HCT116 (cell line): Measurements from ENCODE around the gene CACNA2D3.

Experiments used
- CTCF ChIP-seq, 3 experiments: fragments of 200-600 bp in 1 of 3; sonication (generic) in 1 of 3; IDR thresholded peaks in 2 of 3; conservative IDR thresholded peaks in 1 of 3; 2 replicates each; pipeline ENCODE4 v1.5.1; 2012 to 2017; ENCODE audit warnings: low read depth in 2 of 3, low read length in 2 of 3, antibody characterized with exemption in 1 of 3, borderline replicate concordance in 1 of 3, control low read depth in 1 of 3, mild to moderate bottlenecking in 1 of 3, mixed read lengths in 1 of 3, mixed run types in 1 of 3, moderate library complexity in 1 of 3; ENCODE audit not compliant: insufficient read depth in 1 of 3
- ELF1 ChIP-seq: IDR thresholded peaks from 2 replicates; pipeline ENCODE4 v1.6.1; 2012; ENCODE audit warnings: low read depth, borderline replicate concordance
- RAD21 ChIP-seq: IDR thresholded peaks from 2 replicates; pipeline ENCODE4 v1.6.1; 2012; ENCODE audit warnings: low read depth, mild to moderate bottlenecking
- REST ChIP-seq: IDR thresholded peaks from 2 replicates; pipeline ENCODE4 v1.6.1; 2012; ENCODE audit warnings: low read depth
- ZBTB33 ChIP-seq: IDR thresholded peaks from 2 replicates; pipeline ENCODE4 v1.6.1; 2011; ENCODE audit warnings: mild to moderate bottlenecking, low read length, moderate library complexity; ENCODE audit not compliant: insufficient replicate concordance; ENCODE audit errors: extremely low read depth

- TF ChIP-seq CTCF (IDR thresholded peaks at IDR 0.05 in 2 of 3, conservative IDR thresholded peaks at IDR 0.05 in 1 of 3; ENCODE audit: borderline replicate concordance in 1 of 3, insufficient read depth in 1 of 3, low read depth in 2 of 3, low read length in 2 of 3) (no peak), REST (no peak), ZBTB33 (no peak), RAD21 (no peak), ELF1 (no peak)
These were observed 53.8 kb downstream of the CACNA2D3 start for GRCh38 chr3:54176106-54176505.
